HepG2 (cell line): ENCODE measurements around the gene PSIP1. TPM values are rescaled to one million over a fixed set of nuclear protein-coding genes. Genes with fewer than 3 reads are reported as not detected.
A peak's percentile ranks its signal among the peaks of the same experiment; 100 is the strongest.

Experiments
- ARID3A ChIP-seq: IDR thresholded peaks from 2 replicates; pipeline ENCODE4 v1.6.1; 2012; ENCODE audit warnings: low read depth, low read length, improper control_type of control experiment
- BRCA1 ChIP-seq: sonication (generic); formaldehyde crosslinking; IDR thresholded peaks from 2 replicates; pipeline ENCODE4 v1.4.0; 2020; ENCODE audit warnings: missing genetic modification reagents
- CREB1 ChIP-seq, 2 experiments: fragments of 450-650 bp in 1 of 2; IDR thresholded peaks; 2 replicates each; pipeline ENCODE4 v1.6.1; 2016 to 2017; ENCODE audit warnings: control low read depth in 1 of 2, mild to moderate bottlenecking in 1 of 2, missing compliant biosample characterization in 1 of 2, missing genetic modification characterization in 1 of 2
- CREB3 ChIP-seq: sonication (generic); formaldehyde crosslinking; IDR thresholded peaks from 2 replicates; pipeline ENCODE4 v1.5.0; 2020; ENCODE audit warnings: missing genetic modification reagents
- FOSL2 ChIP-seq: sonication (generic); formaldehyde crosslinking; IDR thresholded peaks from 2 replicates; pipeline ENCODE4 v1.4.0; 2020; ENCODE audit warnings: missing genetic modification reagents
- NFRKB ChIP-seq: fragments of 450-650 bp; IDR thresholded peaks from 2 replicates; pipeline ENCODE4 v1.6.1; 2017
- PRMT3 ChIP-seq: sonication (generic); formaldehyde crosslinking; IDR thresholded peaks from 2 replicates; pipeline ENCODE4 v1.8.1; 2022; ENCODE audit warnings: low read depth, mild to moderate bottlenecking, moderate library complexity, missing genetic modification reagents, borderline replicate concordance
- RFX3 ChIP-seq: IDR thresholded peaks from 2 replicates; pipeline ENCODE4 v1.6.1; 2016; ENCODE audit warnings: missing biosample characterization, missing genetic modification reagents
- RXRB ChIP-seq: IDR thresholded peaks from 2 replicates; pipeline ENCODE4 v1.6.1; 2016; ENCODE audit warnings: borderline replicate concordance, missing genetic modification reagents, missing compliant biosample characterization
- SALL1 ChIP-seq: sonication (generic); formaldehyde crosslinking; IDR thresholded peaks from 2 replicates; pipeline ENCODE4 v1.8.0; 2022; ENCODE audit warnings: mild to moderate bottlenecking, missing genetic modification reagents
- SKI ChIP-seq: fragments of 450-650 bp; IDR thresholded peaks from one replicate; pipeline ENCODE4 v1.6.1; 2018; ENCODE audit warnings: mild to moderate bottlenecking; ENCODE audit not compliant: partially characterized antibody
- SKIL ChIP-seq: sonication (generic); formaldehyde crosslinking; IDR thresholded peaks from 2 replicates; pipeline ENCODE4 v1.8.0; 2022; ENCODE audit warnings: missing genetic modification reagents, mild to moderate bottlenecking, moderate library complexity, borderline replicate concordance
- SMARCE1 ChIP-seq: fragments of 450-650 bp; IDR thresholded peaks from 2 replicates; pipeline ENCODE4 v1.6.1; 2017; ENCODE audit warnings: borderline replicate concordance
- SRSF4 ChIP-seq: fragments of 200-400 bp; formaldehyde crosslinking; IDR thresholded peaks from one replicate; pipeline ENCODE4 v1.6.1; 2018; ENCODE audit warnings: mild to moderate bottlenecking, low read depth, low read length, moderate library complexity; ENCODE audit not compliant: poor library complexity, severe bottlenecking
- TARDBP ChIP-seq: sonication (generic); formaldehyde crosslinking; IDR thresholded peaks from 2 replicates; pipeline ENCODE4 v1.8.0; 2022; ENCODE audit warnings: mild to moderate bottlenecking, missing genetic modification reagents
- ZBTB2 ChIP-seq: sonication (generic); formaldehyde crosslinking; IDR thresholded peaks from 2 replicates; pipeline ENCODE4 v1.8.0; 2022; ENCODE audit warnings: low read depth, missing genetic modification reagents
- ZKSCAN1 ChIP-seq: fragments of 150-350 bp; IDR thresholded peaks from 2 replicates; pipeline ENCODE4 v1.6.1; 2014; ENCODE audit warnings: low read length
- ZNF367 ChIP-seq: sonication (generic); formaldehyde crosslinking; IDR thresholded peaks from 2 replicates; pipeline ENCODE4 v1.4.0; 2020; ENCODE audit warnings: missing genetic modification reagents, borderline replicate concordance
- ZNF577 ChIP-seq: sonication (generic); formaldehyde crosslinking; IDR thresholded peaks from 2 replicates; pipeline ENCODE4 v1.4.0; 2020; ENCODE audit warnings: mild to moderate bottlenecking, low read depth, missing genetic modification reagents, borderline replicate concordance
- ZNF691 ChIP-seq: sonication (generic); formaldehyde crosslinking; IDR thresholded peaks from 2 replicates; pipeline ENCODE4 v1.4.0; 2020; ENCODE audit warnings: missing genetic modification reagents, low read depth, mild to moderate bottlenecking, borderline replicate concordance
- polyA plus RNA-seq, 8 experiments: library from polyadenylated mRNA; depleted of rRNA in 3 of 8; stranded (reverse) in 7 of 8; unstranded in 1 of 8; fragments of >200 nt; fragmentation: Illumina TruSeq in 4 of 8; extraction: Trizol in 4 of 8; gene quantifications; 2 replicates each; pipeline versions ENCODE4 v1.2.1 to v1.2.3, GENCODE V29; 2011 to 2016; ENCODE audit warnings: low read depth in 4 of 8, missing spikeins in 1 of 8, mixed read lengths in 1 of 8; ENCODE audit not compliant: insufficient read depth in 1 of 8
- total RNA-seq, 5 experiments: library from RNA; depleted of rRNA; stranded (reverse); fragments of >200 nt; fragmentation: Illumina TruSeq; extraction: Trizol; gene quantifications; 2 replicates each; pipeline ENCODE4 v1.2.3, GENCODE V29; 2016; ENCODE audit warnings: low read depth in 1 of 5

The PSIP1 gene
- total and polyA plus RNA-seq, 2 of the 13 experiments (the other 11 are each of a cell fraction or from before 2014, with no cell fraction given): 12.6 to 46.4 TPM

GRCh38 chr9:15422372-15423230 lies 88.2 kb downstream of the PSIP1 start, which contains the start of gene SNAPC3 (continued):
- no peak for TF ChIP-seq NFRKB
- no peak for TF ChIP-seq CREB3
- no peak for TF ChIP-seq SRSF4
- peak; percentile 80 for TF ChIP-seq SALL1 (CRISPR knock-in tag)
- TF ChIP-seq FOSL2 (CRISPR knock-in tag): peak; percentile 34
- no peak for TF ChIP-seq RFX3 (CRISPR knock-in tag)
- peak; percentile 82 for TF ChIP-seq TARDBP (CRISPR knock-in tag)
- TF ChIP-seq SKIL: no peak
- no peak for TF ChIP-seq ARID3A
- no peak for TF ChIP-seq ZKSCAN1
- no peak for TF ChIP-seq PRMT3 (CRISPR knock-in tag)
- TF ChIP-seq RXRB (CRISPR knock-in tag): peak; percentile 44
- TF ChIP-seq BRCA1: peak; percentile 93
- no peak for TF ChIP-seq ZNF577
- TF ChIP-seq ZNF367 (CRISPR knock-in tag): no peak
- no peak for TF ChIP-seq SMARCE1
- TF ChIP-seq CREB1 (IDR thresholded peaks at IDR 0.05): peak; percentile 68
- peak; percentile 84 for TF ChIP-seq CREB1 (CRISPR knock-in tag; IDR thresholded peaks at IDR 0.05)
- peak; percentile 95 for TF ChIP-seq ZBTB2
- peak; percentile 68; the same call in 1 of the 2 replicates for TF ChIP-seq ZNF691 (CRISPR knock-in tag)
- TF ChIP-seq SKI: no peak
